OCI-LY3 (cell line): ENCODE data around the gene KRTAP3-2.

Experiments
- H2AFZ ChIP-seq: fragments of 200-600, 300-600 bp; shearing (Covaris generic); 2 replicates; pipeline ENCODE4 v1.6.0; 2014; ENCODE audit warnings: antibody characterized with exemption, low read depth, low read length
- H3K27ac ChIP-seq: fragments of 200-600, 300-600 bp; sonication (generic); 2 replicates; pipeline ENCODE4 v1.5.1; 2014; ENCODE audit warnings: mild to moderate bottlenecking, low read length, moderate library complexity, mixed read lengths
- H3K27me3 ChIP-seq: fragments of 200-600, 300-600 bp; sonication (generic); 2 replicates; pipeline ENCODE4 v1.6.1; 2014; ENCODE audit warnings: low read depth, low read length, mixed read lengths
- H3K36me3 ChIP-seq: fragments of 200-600, 300-600 bp; sonication (generic); replicated peaks from 2 replicates; pipeline ENCODE3; 2014; ENCODE audit warnings: low read depth, low read length, mixed read lengths
- H3K4me1 ChIP-seq: fragments of 300-600, 200-600 bp; sonication (generic); 2 replicates; pipeline ENCODE4 v1.6.1; 2014; ENCODE audit warnings: low read length, mixed read lengths
- H3K4me2 ChIP-seq: fragments of 200-600, 300-600 bp; sonication (generic); 2 replicates; pipeline ENCODE4 v1.6.1; 2014; ENCODE audit warnings: low read length, mixed read lengths
- H3K4me3 ChIP-seq: fragments of 300-600, 200-600 bp; sonication (generic); 2 replicates; pipeline ENCODE4 v1.5.1; 2014; ENCODE audit warnings: antibody characterized with exemption, mild to moderate bottlenecking, low read length, moderate library complexity
- H3K79me2 ChIP-seq: fragments of 300-600, 200-600 bp; shearing (Covaris generic); 2 replicates; pipeline ENCODE4 v1.6.1; 2014; ENCODE audit warnings: mild to moderate bottlenecking, low read length, mixed read lengths
- H3K9ac ChIP-seq: fragments of 300-600, 200-600 bp; shearing (Covaris generic); 2 replicates; pipeline ENCODE4 v1.6.0; 2014; ENCODE audit warnings: mild to moderate bottlenecking, low read length, moderate library complexity
- H3K9me3 ChIP-seq: fragments of 200-600, 300-600 bp; shearing (Covaris generic); 2 replicates; pipeline ENCODE4 v1.6.1; 2014; ENCODE audit warnings: low read length, mixed read lengths; ENCODE audit not compliant: insufficient read depth
- H4K20me1 ChIP-seq: fragments of 200-600, 300-600 bp; sonication (generic); 2 replicates; pipeline ENCODE4 v1.6.1; 2016; ENCODE audit warnings: low read length, mixed read lengths; ENCODE audit not compliant: insufficient read depth
- EZH2phosphoT487 ChIP-seq: fragments of 200-600 bp; shearing (Covaris generic); IDR thresholded peaks from 2 replicates; pipeline ENCODE4 v1.6.1; 2018; ENCODE audit warnings: antibody characterized with exemption, mixed run types, low read depth
- TF ChIP-seq, protein P1 (sequence below): fragments of 200-600, 300-600 bp; sonication (generic); IDR thresholded peaks from 2 replicates; pipeline ENCODE4 v1.5.1; 2014; ENCODE audit warnings: antibody characterized with exemption, low read length, low read depth

The KRTAP3-2 gene

DNA sequence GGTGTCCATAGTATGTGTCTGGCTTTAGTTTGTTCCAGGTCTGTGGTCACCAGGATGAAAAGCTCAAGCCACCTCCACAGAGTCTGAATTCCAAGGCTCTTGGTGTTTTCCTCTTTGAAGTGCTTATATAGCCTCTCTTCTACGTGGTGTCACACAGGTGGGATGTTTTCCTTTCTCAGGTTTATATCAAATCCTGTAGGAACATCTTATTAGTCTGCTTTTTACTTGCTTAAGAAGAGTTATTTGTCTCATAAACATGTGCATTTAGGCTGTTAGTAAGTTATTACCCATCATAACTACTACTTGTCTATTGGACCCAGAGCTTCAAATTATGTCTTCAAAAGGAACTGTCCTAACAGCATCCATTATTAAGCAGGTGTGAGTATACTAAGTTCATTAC is 32.9 kb downstream of the KRTAP3-2 start, which contains the start of gene KRT39:
KRT39 (minus strand) TSS at position 101 of the 400 bp plus-strand sequence; CDS start at position 9, 92 bp downstream.
- TF ChIP-seq EZH2phosphoT487, result no peak
- TF ChIP-seq, protein P1, sequence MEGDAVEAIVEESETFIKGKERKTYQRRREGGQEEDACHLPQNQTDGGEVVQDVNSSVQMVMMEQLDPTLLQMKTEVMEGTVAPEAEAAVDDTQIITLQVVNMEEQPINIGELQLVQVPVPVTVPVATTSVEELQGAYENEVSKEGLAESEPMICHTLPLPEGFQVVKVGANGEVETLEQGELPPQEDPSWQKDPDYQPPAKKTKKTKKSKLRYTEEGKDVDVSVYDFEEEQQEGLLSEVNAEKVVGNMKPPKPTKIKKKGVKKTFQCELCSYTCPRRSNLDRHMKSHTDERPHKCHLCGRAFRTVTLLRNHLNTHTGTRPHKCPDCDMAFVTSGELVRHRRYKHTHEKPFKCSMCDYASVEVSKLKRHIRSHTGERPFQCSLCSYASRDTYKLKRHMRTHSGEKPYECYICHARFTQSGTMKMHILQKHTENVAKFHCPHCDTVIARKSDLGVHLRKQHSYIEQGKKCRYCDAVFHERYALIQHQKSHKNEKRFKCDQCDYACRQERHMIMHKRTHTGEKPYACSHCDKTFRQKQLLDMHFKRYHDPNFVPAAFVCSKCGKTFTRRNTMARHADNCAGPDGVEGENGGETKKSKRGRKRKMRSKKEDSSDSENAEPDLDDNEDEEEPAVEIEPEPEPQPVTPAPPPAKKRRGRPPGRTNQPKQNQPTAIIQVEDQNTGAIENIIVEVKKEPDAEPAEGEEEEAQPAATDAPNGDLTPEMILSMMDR, result no peak
- H3K4me1 ChIP-seq, result no peaks in the 10 kb centered on the region
- H3K9me3 ChIP-seq, result no peaks in the 10 kb centered on the region
- no peaks in the 10 kb centered on the region for H3K79me2 ChIP-seq
- H3K27me3 ChIP-seq, result peaks cover 10% of the 10 kb centered on the region; the same call in 1 of the 2 replicates
- H3K4me3 ChIP-seq, result no peak within 1 kb of the TSS
- H3K27ac ChIP-seq, result no peak within 1 kb of the TSS
- H3K4me2 ChIP-seq, result no peak within 1 kb of the TSS
- H3K36me3 ChIP-seq, result no peaks in the 10 kb centered on the region
- H2AFZ ChIP-seq, result no peak within 1 kb of the TSS
- no peaks in the 10 kb centered on the region for H4K20me1 ChIP-seq
- H3K9ac ChIP-seq, result no peak within 1 kb of the TSS

DNA sequence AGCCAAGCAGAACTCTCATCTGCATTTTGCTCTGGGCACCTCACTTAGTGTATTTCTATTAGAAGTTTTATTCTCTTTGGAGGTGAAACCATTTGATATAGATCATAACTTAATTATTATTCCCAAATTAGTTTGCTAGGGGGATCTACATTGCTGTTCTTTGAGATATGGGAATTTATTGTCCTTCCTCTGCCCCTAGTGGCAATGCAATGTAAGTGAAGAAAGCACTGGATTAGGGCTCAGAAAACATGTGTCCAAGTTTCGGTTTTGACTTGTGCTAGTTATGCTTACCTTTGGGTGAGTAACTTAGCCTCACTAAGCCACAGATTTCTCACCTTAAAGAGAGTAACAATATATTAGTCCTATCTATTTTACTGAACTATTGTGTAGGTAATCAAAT is 35.9 kb downstream of the KRTAP3-2 start:
- H3K4me1 ChIP-seq, result no peaks in the 10 kb centered on the region
- TF ChIP-seq, protein P1, result peak; percentile 59
- TF ChIP-seq EZH2phosphoT487, result no peak
- H4K20me1 ChIP-seq, result no peaks in the 10 kb centered on the region
- H2AFZ ChIP-seq, result no peak overlapping the region
- H3K79me2 ChIP-seq, result no peaks in the 10 kb centered on the region
- no peak overlapping the region for H3K9ac ChIP-seq
- H3K27me3 ChIP-seq, result peaks cover 18% of the 10 kb centered on the region; the same call in 1 of the 2 replicates
- no peaks in the 10 kb centered on the region for H3K36me3 ChIP-seq
- no peak overlapping the region for H3K27ac ChIP-seq
- no peaks in the 10 kb centered on the region for H3K9me3 ChIP-seq
- H3K4me2 ChIP-seq, result no peak overlapping the region
- no peak overlapping the region for H3K4me3 ChIP-seq

DNA sequence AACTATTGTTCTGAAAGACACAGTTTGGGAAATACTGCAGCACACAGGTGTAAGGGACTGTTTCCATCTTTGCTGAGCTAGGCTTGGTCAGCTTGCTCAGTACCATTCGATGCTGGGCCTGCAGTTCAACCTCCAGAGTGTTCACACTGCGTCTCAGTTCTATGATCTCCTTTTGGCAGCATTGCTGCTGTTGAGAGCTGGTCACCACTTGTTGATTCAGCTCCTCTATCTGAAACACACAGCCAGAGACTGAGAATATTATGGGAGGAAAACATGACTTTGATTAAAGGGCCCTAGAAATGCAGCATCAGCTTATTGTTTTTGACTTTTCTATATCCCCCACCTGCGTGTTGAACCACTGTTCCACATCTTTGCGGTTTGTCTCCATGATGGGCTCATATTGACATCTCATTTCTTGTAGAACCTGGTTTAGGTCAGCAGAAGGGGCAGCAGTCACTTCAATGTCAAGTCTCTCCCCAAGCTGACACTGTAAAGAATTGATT is 37.6 kb downstream of the KRTAP3-2 start:
- no peak for TF ChIP-seq EZH2phosphoT487
- TF ChIP-seq, protein P1, result no peak
- H3K27ac ChIP-seq, result no peak overlapping the region
- H2AFZ ChIP-seq, result no peak overlapping the region
- H3K9ac ChIP-seq, result no peak overlapping the region
- no peak overlapping the region for H3K4me3 ChIP-seq
- no peaks in the 10 kb centered on the region for H3K79me2 ChIP-seq
- no peak overlapping the region for H3K4me2 ChIP-seq
- H3K4me1 ChIP-seq, result no peaks in the 10 kb centered on the region
- peaks cover 23% of the 10 kb centered on the region; the same call in 1 of the 2 replicates for H3K27me3 ChIP-seq
- H3K9me3 ChIP-seq, result no peaks in the 10 kb centered on the region
- no peaks in the 10 kb centered on the region for H4K20me1 ChIP-seq
- H3K36me3 ChIP-seq, result no peaks in the 10 kb centered on the region

DNA sequence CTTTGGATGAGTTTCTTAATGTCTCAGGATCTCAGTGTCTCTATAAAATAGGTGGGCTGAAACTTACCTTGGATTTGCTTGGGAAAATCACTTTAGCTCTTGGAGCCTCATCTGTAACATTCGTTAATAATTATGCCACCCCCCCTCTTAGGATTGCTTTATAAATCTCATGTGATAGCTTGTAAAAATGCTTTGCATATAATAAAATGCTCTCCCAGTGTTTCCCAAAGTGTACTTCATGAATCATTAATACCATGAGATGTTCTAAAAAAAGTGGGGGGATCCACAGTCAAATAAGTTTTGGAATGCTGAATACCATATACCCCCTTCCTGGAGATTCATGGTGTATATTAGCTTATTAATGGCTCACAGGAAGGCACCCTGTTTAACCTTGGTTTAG is 38.1 kb downstream of the KRTAP3-2 start:
- no peaks in the 10 kb centered on the region for H4K20me1 ChIP-seq
- H3K27ac ChIP-seq, result no peak overlapping the region
- H3K36me3 ChIP-seq, result no peaks in the 10 kb centered on the region
- H3K9me3 ChIP-seq, result no peaks in the 10 kb centered on the region
- no peak overlapping the region for H3K4me3 ChIP-seq
- no peak overlapping the region for H3K4me2 ChIP-seq
- H3K79me2 ChIP-seq, result no peaks in the 10 kb centered on the region
- TF ChIP-seq EZH2phosphoT487, result no peak
- TF ChIP-seq, protein P1, result no peak
- H3K4me1 ChIP-seq, result no peaks in the 10 kb centered on the region
- H3K9ac ChIP-seq, result no peak overlapping the region
- H3K27me3 ChIP-seq, result peaks cover 20% of the 10 kb centered on the region; the same call in 1 of the 2 replicates
- no peak overlapping the region for H2AFZ ChIP-seq
